NCI-H526 treated with DMSO at 0.1 percent for 48 hours (cell line): ENCODE measurements around the gene NME9.
"Not testable (repeated sequence)": the region's sequence is repeated elsewhere in the genome, so short reads cannot be mapped to it uniquely, and the experiment has no call there.

Experiments used
- DNase-seq: peaks from one replicate; lab custom pipeline; 2025; lab: John Stamatoyannopoulos, UW

NME9 gene

GRCh38 chr3:138329127-138329983 is at the start of gene NME9:
NME9 (minus strand) TSS chr3:138329851; CDS start chr3:138329335, 516 bp downstream.
- peak; percentile 89 for DNase-seq

GRCh38 chr3:138378990-138379389 is 49.3 kb upstream of the NME9 start:
- no peak for DNase-seq

- DNase-seq = no peak
Observed at GRCh38 chr3:138378331-138378730, 48.7 kb upstream of the NME9 start.

- DNase-seq = no peak
Observed at GRCh38 chr3:138377804-138378203, 48.2 kb upstream of the NME9 start.

GRCh38 chr3:138377212-138377611 is 47.6 kb upstream of the NME9 start:
- DNase-seq = not testable (repeated sequence)

- no peak for DNase-seq
Observed at GRCh38 chr3:138376663-138377062, 47.0 kb upstream of the NME9 start.

- DNase-seq = no peak
Observed at GRCh38 chr3:138375447-138375846, 45.8 kb upstream of the NME9 start.

- DNase-seq = no peak
Observed at GRCh38 chr3:138374573-138375134, 45.0 kb upstream of the NME9 start.

- DNase-seq = no peak
Observed at GRCh38 chr3:138373736-138374094, 44.1 kb upstream of the NME9 start.

GRCh38 chr3:138373087-138373735 is 43.6 kb upstream of the NME9 start:
- DNase-seq = no peak

- DNase-seq = no peak
Observed at GRCh38 chr3:138371070-138371965, 41.7 kb upstream of the NME9 start.

GRCh38 chr3:138370321-138370720 is 40.7 kb upstream of the NME9 start:
- DNase-seq = no peak

GRCh38 chr3:138369151-138369900 is 39.7 kb upstream of the NME9 start:
- DNase-seq = no peak

- no peak for DNase-seq
Observed at GRCh38 chr3:138367911-138368310, 38.3 kb upstream of the NME9 start.

GRCh38 chr3:138367326-138367850 is 37.7 kb upstream of the NME9 start:
- no peak for DNase-seq

- no peak for DNase-seq
Observed at GRCh38 chr3:138366006-138366759, 36.5 kb upstream of the NME9 start.

- no peak for DNase-seq
Observed at GRCh38 chr3:138365253-138365555, 35.6 kb upstream of the NME9 start.

GRCh38 chr3:138364356-138365252 is 35.0 kb upstream of the NME9 start:
- no peak for DNase-seq

- DNase-seq = no peak
Observed at GRCh38 chr3:138363322-138363721, 33.7 kb upstream of the NME9 start.

GRCh38 chr3:138362538-138362937 is 32.9 kb upstream of the NME9 start:
- no peak for DNase-seq
